GM23338 (cell line): Measurements from ENCODE around the gene MPND. TPM values are rescaled to one million over a fixed set of nuclear protein-coding genes. Genes with fewer than 3 reads are reported as not detected.

Experiments used
- ATAC-seq: fragments of 200-7000 bp; cut with Tn5 transposase; 3 replicates; pipeline ENCODE4 v1.9.1; 2020
- DNase-seq: peaks from one replicate; pipeline ENCODE4 v3.0.0-alpha.2; 2015; ENCODE audit warnings: low spot score
- H2AFZ ChIP-seq: fragments of 200-600 bp; sonication (generic); 2 replicates; pipeline ENCODE4 v1.8.0; 2016; ENCODE audit warnings: antibody characterized with exemption, mild to moderate bottlenecking, moderate library complexity
- H3F3A ChIP-seq: fragments of 200-600 bp; sonication (generic); replicated peaks from 2 replicates; pipeline ENCODE4 v1.8.0; 2017; ENCODE audit warnings: antibody characterized with exemption, mixed run types, low read depth
- H3K27ac ChIP-seq: fragments of 200-600 bp; sonication (generic); 2 replicates; pipeline ENCODE4 v1.6.1; 2016; ENCODE audit warnings: low read depth
- H3K27me3 ChIP-seq: fragments of 200-600 bp; sonication (generic); 2 replicates; pipeline ENCODE4 v1.8.0; 2016; ENCODE audit warnings: mild to moderate bottlenecking, mixed run types, moderate library complexity; ENCODE audit not compliant: insufficient read depth
- H3K36me3 ChIP-seq: fragments of 200-600 bp; sonication (generic); 2 replicates; pipeline ENCODE4 v1.8.0; 2016; ENCODE audit warnings: mild to moderate bottlenecking; ENCODE audit not compliant: insufficient read depth
- H3K4me1 ChIP-seq: fragments of 200-600 bp; sonication (generic); 2 replicates; pipeline ENCODE4 v1.8.0; 2016; ENCODE audit warnings: mild to moderate bottlenecking, moderate library complexity; ENCODE audit not compliant: insufficient read depth
- H3K4me2 ChIP-seq: fragments of 200-600 bp; sonication (generic); 2 replicates; pipeline ENCODE4 v1.7.1; 2017; ENCODE audit warnings: mixed run types
- H3K4me3 ChIP-seq: fragments of 200-600 bp; sonication (generic); 2 replicates; pipeline ENCODE4 v1.6.1; 2016; ENCODE audit warnings: mixed run types
- H3K79me2 ChIP-seq: fragments of 200-600 bp; sonication (generic); replicated peaks from 2 replicates; pipeline ENCODE4 v1.8.0; 2017; ENCODE audit warnings: mild to moderate bottlenecking; ENCODE audit not compliant: insufficient read depth
- H3K9me2 ChIP-seq: fragments of 200-600 bp; sonication (generic); 2 replicates; pipeline ENCODE4 v1.8.0; 2017; ENCODE audit not compliant: insufficient read depth
- H4K20me1 ChIP-seq: fragments of 200-600 bp; sonication (generic); replicated peaks from 2 replicates; pipeline ENCODE4 v1.8.0; 2017; ENCODE audit warnings: mild to moderate bottlenecking; ENCODE audit not compliant: insufficient read depth
- H3K27ac Mint-ChIP-seq: 2 replicates; pipeline ENCODE4 v1.8.0; 2020; ENCODE audit warnings: inconsistent platforms, mild to moderate bottlenecking, moderate library complexity, mixed read lengths
- H3K27me3 Mint-ChIP-seq: 3 replicates; pipeline ENCODE4 v1.8.0; 2022; ENCODE audit warnings: low read depth, mild to moderate bottlenecking, moderate library complexity, mixed read lengths, inconsistent platforms; ENCODE audit not compliant: insufficient read depth, poor library complexity
- H3K36me3 Mint-ChIP-seq: 3 replicates; pipeline ENCODE4 v1.8.0; 2021; ENCODE audit warnings: low read depth, mild to moderate bottlenecking, inconsistent platforms, moderate library complexity, mixed read lengths
- H3K4me1 Mint-ChIP-seq: 3 replicates; pipeline ENCODE4 v1.8.0; 2020; ENCODE audit warnings: mild to moderate bottlenecking, inconsistent platforms, mixed read lengths
- H3K4me3 Mint-ChIP-seq: 3 replicates; pipeline ENCODE4 v1.8.0; 2021; ENCODE audit warnings: moderate library complexity, mild to moderate bottlenecking, inconsistent platforms, mixed read lengths
- H3K9me3 Mint-ChIP-seq: 3 replicates; pipeline ENCODE4 v1.8.0; 2020; ENCODE audit warnings: moderate library complexity, mild to moderate bottlenecking, inconsistent platforms, mixed read lengths
- CREB1 ChIP-seq: fragments of 250-450 bp; sonication (Bioruptor Pico); IDR thresholded peaks from 2 replicates; pipeline ENCODE4 v1.5.0; 2020; ENCODE audit warnings: low read depth, mild to moderate bottlenecking, moderate library complexity
- EZH2 ChIP-seq: fragments of 200-600 bp; sonication (generic); IDR thresholded peaks from one replicate; pipeline ENCODE4 v1.8.0; 2017; ENCODE audit warnings: antibody characterized with exemption, mild to moderate bottlenecking, low read depth; ENCODE audit not compliant: unreplicated experiment
- EZH2phosphoT487 ChIP-seq: fragments of 200-600 bp; sonication (generic); IDR thresholded peaks from one replicate; pipeline ENCODE4 v1.8.1; 2018; ENCODE audit warnings: antibody characterized with exemption; ENCODE audit not compliant: unreplicated experiment
- JUNB ChIP-seq: IDR thresholded peaks from one replicate; pipeline ENCODE4 v1.6.1; 2016; ENCODE audit warnings: antibody characterized with exemption; ENCODE audit not compliant: unreplicated experiment
- POLR2AphosphoS5 ChIP-seq: IDR thresholded peaks from 2 replicates; pipeline ENCODE4 v1.6.1; 2016; ENCODE audit warnings: antibody characterized with exemption, low read depth
- STAT1 ChIP-seq: IDR thresholded peaks from one replicate; pipeline ENCODE4 v1.6.1; 2016; ENCODE audit warnings: antibody characterized with exemption; ENCODE audit not compliant: unreplicated experiment
- ZNF114 ChIP-seq: fragments of 250-450 bp; sonication (Bioruptor Pico); IDR thresholded peaks from 2 replicates; pipeline ENCODE4 v1.5.0; 2020; ENCODE audit warnings: mild to moderate bottlenecking, moderate library complexity
- ZNF331 ChIP-seq: fragments of 250-450 bp; sonication (Bioruptor Pico); IDR thresholded peaks from 2 replicates; pipeline ENCODE4 v1.5.0; 2020; ENCODE audit warnings: low read depth, mild to moderate bottlenecking, moderate library complexity
- ZNF462 ChIP-seq: fragments of 250-450 bp; sonication (Bioruptor Pico); IDR thresholded peaks from 2 replicates; pipeline ENCODE4 v1.5.0; 2020; ENCODE audit warnings: mild to moderate bottlenecking, moderate library complexity
- polyA plus RNA-seq: library from polyadenylated mRNA; unstranded; fragments of >200 nt; fragmentation: Nextera tagmentation; extraction: Ambion mirVana; gene quantifications from 2 replicates; pipeline ENCODE4 v1.2.1, GENCODE V29; 2016
- total RNA-seq: library from RNA; depleted of rRNA; stranded (reverse); fragments of >200 nt; shearing (Covaris generic); gene quantifications from 2 replicates; pipeline ENCODE4 v1.2.3, GENCODE V29; 2014
- TF ChIP-seq, protein P1 (sequence below), 2 experiments: fragments of 200-600 bp in 1 of 2; sonication (generic) in 1 of 2; conservative IDR thresholded peaks; 2 replicates each; pipeline versions ENCODE4 v1.5.1 to v1.6.1; 2016 to 2017; ENCODE audit warnings: antibody characterized with exemption in 2 of 2, low read depth in 2 of 2, mild to moderate bottlenecking in 2 of 2, moderate library complexity in 1 of 2
- TF ChIP-seq, protein P2 (sequence below): IDR thresholded peaks from one replicate; pipeline ENCODE4 v1.6.1; 2018; ENCODE audit warnings: antibody characterized with exemption; ENCODE audit not compliant: unreplicated experiment

The MPND gene
- total and polyA plus RNA-seq, 2 experiments from 2014 or later = 11.8 to 15.6 TPM

DNA sequence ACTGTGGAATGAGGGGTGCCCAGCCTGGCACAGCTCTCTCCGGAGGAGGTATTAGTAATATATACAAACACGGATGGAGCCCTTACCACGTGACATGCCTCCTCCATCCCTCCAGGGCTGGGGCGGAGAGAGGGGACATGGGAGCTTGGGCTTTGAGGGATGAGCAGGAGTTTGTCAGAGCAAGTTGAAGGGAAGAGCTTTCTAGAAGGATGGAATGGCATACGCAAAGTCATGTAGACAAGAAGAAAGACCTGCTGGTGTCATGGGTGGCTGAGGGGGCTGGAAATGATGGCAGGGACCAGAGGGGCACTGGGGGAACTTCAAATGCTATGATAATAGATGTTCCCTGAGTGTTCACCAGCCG is 2.6 kb downstream of the MPND start:
- H2AFZ ChIP-seq = no peak overlapping the region
- no peak for DNase-seq
- 0 out of 2 replicates have a peak, but pooled peaks cover 5% of the 10 kb centered on the region for H3K79me2 ChIP-seq
- TF ChIP-seq CREB1 (no peak), EZH2 (no peak), ZNF114 (CRISPR knock-in tag) (no peak), ZNF462 (CRISPR knock-in tag) (no peak), ZNF331 (no peak), POLR2AphosphoS5 (no peak), STAT1 (no peak), EZH2phosphoT487 (no peak), JUNB (no peak)
- TF ChIP-seq, protein P1, sequence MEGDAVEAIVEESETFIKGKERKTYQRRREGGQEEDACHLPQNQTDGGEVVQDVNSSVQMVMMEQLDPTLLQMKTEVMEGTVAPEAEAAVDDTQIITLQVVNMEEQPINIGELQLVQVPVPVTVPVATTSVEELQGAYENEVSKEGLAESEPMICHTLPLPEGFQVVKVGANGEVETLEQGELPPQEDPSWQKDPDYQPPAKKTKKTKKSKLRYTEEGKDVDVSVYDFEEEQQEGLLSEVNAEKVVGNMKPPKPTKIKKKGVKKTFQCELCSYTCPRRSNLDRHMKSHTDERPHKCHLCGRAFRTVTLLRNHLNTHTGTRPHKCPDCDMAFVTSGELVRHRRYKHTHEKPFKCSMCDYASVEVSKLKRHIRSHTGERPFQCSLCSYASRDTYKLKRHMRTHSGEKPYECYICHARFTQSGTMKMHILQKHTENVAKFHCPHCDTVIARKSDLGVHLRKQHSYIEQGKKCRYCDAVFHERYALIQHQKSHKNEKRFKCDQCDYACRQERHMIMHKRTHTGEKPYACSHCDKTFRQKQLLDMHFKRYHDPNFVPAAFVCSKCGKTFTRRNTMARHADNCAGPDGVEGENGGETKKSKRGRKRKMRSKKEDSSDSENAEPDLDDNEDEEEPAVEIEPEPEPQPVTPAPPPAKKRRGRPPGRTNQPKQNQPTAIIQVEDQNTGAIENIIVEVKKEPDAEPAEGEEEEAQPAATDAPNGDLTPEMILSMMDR (conservative IDR thresholded peaks at IDR 0.05; ENCODE audit: low read depth in 2 of 2) = no peak
- TF ChIP-seq, protein P2, sequence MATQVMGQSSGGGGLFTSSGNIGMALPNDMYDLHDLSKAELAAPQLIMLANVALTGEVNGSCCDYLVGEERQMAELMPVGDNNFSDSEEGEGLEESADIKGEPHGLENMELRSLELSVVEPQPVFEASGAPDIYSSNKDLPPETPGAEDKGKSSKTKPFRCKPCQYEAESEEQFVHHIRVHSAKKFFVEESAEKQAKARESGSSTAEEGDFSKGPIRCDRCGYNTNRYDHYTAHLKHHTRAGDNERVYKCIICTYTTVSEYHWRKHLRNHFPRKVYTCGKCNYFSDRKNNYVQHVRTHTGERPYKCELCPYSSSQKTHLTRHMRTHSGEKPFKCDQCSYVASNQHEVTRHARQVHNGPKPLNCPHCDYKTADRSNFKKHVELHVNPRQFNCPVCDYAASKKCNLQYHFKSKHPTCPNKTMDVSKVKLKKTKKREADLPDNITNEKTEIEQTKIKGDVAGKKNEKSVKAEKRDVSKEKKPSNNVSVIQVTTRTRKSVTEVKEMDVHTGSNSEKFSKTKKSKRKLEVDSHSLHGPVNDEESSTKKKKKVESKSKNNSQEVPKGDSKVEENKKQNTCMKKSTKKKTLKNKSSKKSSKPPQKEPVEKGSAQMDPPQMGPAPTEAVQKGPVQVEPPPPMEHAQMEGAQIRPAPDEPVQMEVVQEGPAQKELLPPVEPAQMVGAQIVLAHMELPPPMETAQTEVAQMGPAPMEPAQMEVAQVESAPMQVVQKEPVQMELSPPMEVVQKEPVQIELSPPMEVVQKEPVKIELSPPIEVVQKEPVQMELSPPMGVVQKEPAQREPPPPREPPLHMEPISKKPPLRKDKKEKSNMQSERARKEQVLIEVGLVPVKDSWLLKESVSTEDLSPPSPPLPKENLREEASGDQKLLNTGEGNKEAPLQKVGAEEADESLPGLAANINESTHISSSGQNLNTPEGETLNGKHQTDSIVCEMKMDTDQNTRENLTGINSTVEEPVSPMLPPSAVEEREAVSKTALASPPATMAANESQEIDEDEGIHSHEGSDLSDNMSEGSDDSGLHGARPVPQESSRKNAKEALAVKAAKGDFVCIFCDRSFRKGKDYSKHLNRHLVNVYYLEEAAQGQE = no peak
- no peaks in the 10 kb centered on the region; the same call in none of the 2 replicates for H4K20me1 ChIP-seq
- no peak for ATAC-seq
- H3K36me3 ChIP-seq = no peaks in the 10 kb centered on the region; the same call in 1 of the 2 replicates
- H3K27me3 Mint-ChIP-seq = peaks cover 19% of the 10 kb centered on the region
- H3K27ac ChIP-seq = no peak overlapping the region
- no peaks in the 10 kb centered on the region for H3K9me2 ChIP-seq
- no peaks in the 10 kb centered on the region for H3K4me1 ChIP-seq
- H3K4me1 Mint-ChIP-seq = peaks cover 3% of the 10 kb centered on the region
- peaks cover 38% of the 10 kb centered on the region for H3K36me3 Mint-ChIP-seq
- no peaks in the 10 kb centered on the region for H3K27me3 ChIP-seq
- no peak overlapping the region for H3K4me2 ChIP-seq
- H3K4me3 Mint-ChIP-seq = no peak overlapping the region
- no peaks in the 10 kb centered on the region; the same call in 2 of the 3 replicates for H3K9me3 Mint-ChIP-seq
- H3K4me3 ChIP-seq = no peak overlapping the region
- H3F3A ChIP-seq = peaks cover 9% of the 10 kb centered on the region; the same call in 1 of the 2 replicates
- H3K27ac Mint-ChIP-seq = no peak overlapping the region
